MCF 10A (cell line): ENCODE results near the gene VBP1. TPM values are rescaled to one million over a fixed set of nuclear protein-coding genes. Genes with fewer than 3 reads are reported as not detected.

Source experiments
- BruUV-seq: library from RNA; stranded (reverse); fragments of 400-500 nt; replicated peaks from 2 replicates; lab custom pipeline; 2021; lab: Mats Ljungman, UMichigan
- CTCF ChIA-PET: fragments of 300-600 bp; sonication (Branson Sonifier 250); formaldehyde crosslinking; extraction: SDS; loops from one replicate; lab custom pipeline; 2021; ENCODE audit warnings: antibody characterized with exemption, inconsistent platforms; lab: Yijun Ruan, JAX
- POLR2A ChIA-PET: fragments of 300-600, 350-650 bp; sonication (Branson Sonifier 250); formaldehyde crosslinking; extraction: SDS; loops from one replicate; lab custom pipeline; 2020; ENCODE audit warnings: antibody characterized with exemption, inconsistent platforms; lab: Yijun Ruan, JAX
- DNase-seq: peaks from one replicate; pipeline ENCODE4 v3.0.0-alpha.2; 2018; ENCODE audit not compliant: unreplicated experiment
- H3K27ac Mint-ChIP-seq: one replicate; pipeline ENCODE4 v1.8.0; 2022; ENCODE audit warnings: mild to moderate bottlenecking, low read depth, mixed read lengths; ENCODE audit not compliant: unreplicated experiment
- H3K27me3 Mint-ChIP-seq: one replicate; pipeline ENCODE4 v1.8.0; 2022; ENCODE audit warnings: mixed read lengths; ENCODE audit not compliant: insufficient read depth, unreplicated experiment
- H3K36me3 Mint-ChIP-seq: one replicate; pipeline ENCODE4 v1.8.0; 2022; ENCODE audit warnings: mild to moderate bottlenecking, moderate library complexity, mixed read lengths; ENCODE audit not compliant: insufficient read depth, unreplicated experiment
- H3K4me1 Mint-ChIP-seq: one replicate; pipeline ENCODE4 v1.8.0; 2022; ENCODE audit warnings: mixed read lengths; ENCODE audit not compliant: insufficient read depth, unreplicated experiment
- H3K4me3 Mint-ChIP-seq: one replicate; pipeline ENCODE4 v1.8.0; 2022; ENCODE audit warnings: mild to moderate bottlenecking, moderate library complexity, mixed read lengths; ENCODE audit not compliant: unreplicated experiment
- H3K9me3 Mint-ChIP-seq: one replicate; pipeline ENCODE4 v1.8.0; 2022; ENCODE audit warnings: mixed read lengths; ENCODE audit not compliant: unreplicated experiment
- CTCF ChIP-seq: fragments of 200-600 bp; IDR thresholded peaks from one replicate; pipeline ENCODE4 v1.8.0; 2022; ENCODE audit warnings: antibody characterized with exemption, mild to moderate bottlenecking; ENCODE audit not compliant: unreplicated experiment
- intact Hi-C: fragments of 100-400 bp; cut with micrococcal nuclease; formaldehyde crosslinking; loops from 2 replicates; pipeline ENCODE4 v1.14.1; 2022
- total RNA-seq: library from RNA; stranded (reverse); gene quantifications from 2 replicates; pipeline ENCODE4 v1.2.3, GENCODE V29; 2022

VBP1 gene
- total RNA-seq, 1 experiment from 2014 or later = 60.5 TPM

GRCh38 chrX:155188786-155189185, 27.5 kb upstream of the VBP1 start:
- Mint-ChIP-seq H3K4me3 (no peak overlapping the region), H3K36me3 (no peaks in the 10 kb centered on the region), H3K27me3 (peaks cover 26% of the 10 kb centered on the region), H3K4me1 (no peaks in the 10 kb centered on the region), H3K27ac (no peak overlapping the region), H3K9me3 (peaks cover 21% of the 10 kb centered on the region)
- CTCF ChIA-PET = interaction anchor here (1.2 kb wide), 1 partner anchor 102 kb away, joined by 3 read pairs; no protein-coding TSS in a partner anchor
- POLR2A ChIA-PET = no interaction called here
- no TSS peak for BruUV-seq
- intact Hi-C loops = no loop called here
- TF ChIP-seq CTCF = no peak
- DNase-seq = no peak

- no peak for DNase-seq
- no peak overlapping the region for H3K4me3 Mint-ChIP-seq
- no peaks in the 10 kb centered on the region for H3K4me1 Mint-ChIP-seq
- H3K9me3 Mint-ChIP-seq = peaks cover 3% of the 10 kb centered on the region
- POLR2A ChIA-PET = interaction anchor here (0.7 kb wide), 1 partner anchor 381 kb away, joined by 3 read pairs; no protein-coding TSS in a partner anchor
- no peaks in the 10 kb centered on the region for H3K27me3 Mint-ChIP-seq
- no peaks in the 10 kb centered on the region for H3K36me3 Mint-ChIP-seq
- no TSS peak for BruUV-seq
- CTCF ChIA-PET = no interaction called here
- intact Hi-C loops = no loop called here
- TF ChIP-seq CTCF = no peak
- H3K27ac Mint-ChIP-seq = no peak overlapping the region
These were observed 5.1 kb upstream of the VBP1 start for GRCh38 chrX:155211208-155211607.

GRCh38 chrX:155213731-155214130, 2.5 kb upstream of the VBP1 start:
- DNase-seq = no peak
- intact Hi-C loops = no loop called here
- ChIA-PET CTCF (no interaction called here), POLR2A (no interaction called here)
- H3K4me3 Mint-ChIP-seq = no peak overlapping the region
- peaks cover 6% of the 10 kb centered on the region for H3K4me1 Mint-ChIP-seq
- no peak for TF ChIP-seq CTCF
- H3K27ac Mint-ChIP-seq = no peak overlapping the region
- H3K9me3 Mint-ChIP-seq = peaks cover 3% of the 10 kb centered on the region
- peaks cover 5% of the 10 kb centered on the region for H3K36me3 Mint-ChIP-seq
- no TSS peak for BruUV-seq
- H3K27me3 Mint-ChIP-seq = no peaks in the 10 kb centered on the region

- peak overlapping the region; percentile 89 for H3K4me3 Mint-ChIP-seq
- peaks cover 10% of the 10 kb centered on the region for H3K4me1 Mint-ChIP-seq
- no peak for TF ChIP-seq CTCF
- peak overlapping the region; percentile 94 for H3K27ac Mint-ChIP-seq
- POLR2A ChIA-PET = interaction anchor here (0.6 to 1.7 kb wide), 9 partner anchors 9 to 269 kb away, joined by 3 to 5 read pairs (median 4); partner anchors contain the start of gene FUNDC2
- no peak for DNase-seq
- no TSS peak for BruUV-seq
- intact Hi-C loops = loop anchor here (1.0 to 5.0 kb wide), 4 partner anchors 47 to 642 kb away; partner anchors contain the start of gene RAB39B
- peaks cover 8% of the 10 kb centered on the region for H3K9me3 Mint-ChIP-seq
- no peaks in the 10 kb centered on the region for H3K27me3 Mint-ChIP-seq
- peaks cover 6% of the 10 kb centered on the region for H3K36me3 Mint-ChIP-seq
- CTCF ChIA-PET = interaction anchor here (0.6 to 2.0 kb wide), 5 partner anchors 10 to 446 kb away, joined by 3 to 5 read pairs (median 3); no protein-coding TSS in a partner anchor
These were observed 649 bp upstream of the VBP1 start for GRCh38 chrX:155215443-155216178.
